Ramos (cell line): ENCODE measurements around the gene ACER1.
"Not testable (repeated sequence)": the region's sequence is repeated elsewhere in the genome, so short reads cannot be mapped to it uniquely, and the experiment has no call there.

ENCODE experiments used
- in situ Hi-C: fragments of 300-500 bp; cut with MboI; formaldehyde crosslinking; loops from one replicate; pipeline ENCODE4 v1.14.3; 2022; ENCODE audit warnings: low sequenced_read_pairs; ENCODE audit not compliant: unreplicated experiment

The ACER1 gene

GRCh38 chr19:6297202-6297601 lies 36.2 kb downstream of the ACER1 start:
- in situ Hi-C loops, result loop anchor here (5.0 kb wide), 1 partner anchor 130 kb away; no protein-coding TSS in a partner anchor

DNA sequence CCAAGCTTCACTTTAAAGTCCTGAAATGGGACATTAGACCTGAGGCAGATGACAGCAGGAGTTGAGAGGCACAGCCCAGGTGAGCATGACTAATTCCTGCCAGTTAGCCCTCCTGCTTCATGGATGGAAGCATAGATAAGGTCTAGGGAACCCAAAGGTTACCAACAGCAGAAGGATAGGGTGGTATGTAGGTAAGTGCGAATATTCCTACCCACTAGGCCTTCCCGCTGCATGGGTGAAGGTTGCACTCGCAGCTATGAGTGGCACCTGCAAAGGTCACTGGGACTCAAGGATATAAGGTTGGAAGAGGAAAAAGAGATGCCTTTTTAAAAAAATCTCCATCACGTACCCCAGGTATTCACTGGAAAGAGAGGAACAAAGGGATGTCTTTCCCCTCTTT lies 41.4 kb downstream of the ACER1 start:
- in situ Hi-C loops, result no loop called here

DNA sequence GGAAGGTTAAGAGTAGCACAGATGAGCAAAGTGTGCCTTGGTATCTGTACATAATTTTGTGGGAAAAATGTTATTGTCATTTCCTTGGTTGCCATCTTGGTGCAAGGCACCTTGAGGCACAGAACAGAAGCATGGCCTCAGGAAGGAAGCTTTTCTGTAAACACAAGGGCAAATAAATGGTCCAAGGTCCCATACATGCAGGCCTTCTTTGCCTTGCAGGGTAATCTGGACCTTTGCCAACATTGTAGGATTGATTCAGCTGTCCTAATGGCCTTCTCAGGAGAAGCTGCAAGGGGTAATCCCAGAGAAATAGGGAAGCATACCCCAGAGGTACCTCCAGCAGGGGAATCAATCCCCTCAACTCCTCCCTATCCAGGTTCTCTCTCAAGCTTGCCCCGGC lies 44.7 kb downstream of the ACER1 start:
- in situ Hi-C loops, result no loop called here

- in situ Hi-C loops, result no loop called here
These were observed 46.0 kb downstream of the ACER1 start for GRCh38 chr19:6287269-6287885.

- in situ Hi-C loops, result no loop called here
These were observed 46.7 kb downstream of the ACER1 start for GRCh38 chr19:6286676-6287075.

GRCh38 chr19:6282393-6282792 lies 51.0 kb downstream of the ACER1 start:
- in situ Hi-C loops, result not testable (repeated sequence)

DNA sequence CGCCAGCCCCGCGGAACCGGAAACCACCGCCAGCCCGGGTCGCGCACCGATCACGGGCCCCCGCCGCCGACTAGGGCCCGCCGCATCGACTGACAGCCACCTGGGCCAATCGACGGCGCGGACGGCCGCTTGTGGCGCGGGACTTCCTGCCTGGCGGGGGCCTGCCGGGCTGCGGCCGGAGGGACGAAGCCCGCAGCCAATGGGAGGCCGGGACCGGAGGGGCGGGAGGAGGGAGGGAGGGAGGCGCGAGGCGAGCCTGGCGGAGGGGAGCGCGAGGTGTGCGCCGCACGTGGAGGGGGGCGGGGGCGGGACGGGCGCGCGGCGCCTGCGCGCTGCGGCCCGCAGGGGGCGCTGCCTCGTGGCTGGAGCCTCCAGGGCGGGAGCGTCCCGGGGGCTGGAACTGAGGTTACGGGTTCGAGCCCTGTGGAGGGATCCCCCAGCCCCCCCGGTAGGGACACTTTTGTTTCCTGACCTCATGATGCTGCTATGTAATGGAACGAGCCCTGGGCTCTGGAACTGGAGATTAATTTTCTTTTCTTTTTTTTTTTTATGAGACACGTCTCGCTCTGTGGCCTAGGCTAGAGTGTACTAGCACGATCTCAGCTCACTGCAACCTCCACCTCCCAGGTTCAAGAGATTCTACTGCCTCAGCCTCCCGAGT lies 53.4 kb downstream of the ACER1 start, which contains the start of gene MLLT1:
Gene MLLT1 (minus strand): TSS at position 45 of the 661 bp plus-strand sequence. CDS start 191 bp downstream, outside the sequence.
- in situ Hi-C loops, result no loop called here

- in situ Hi-C loops, result no loop called here
These were observed 53.8 kb downstream of the ACER1 start for GRCh38 chr19:6279620-6279930.

GRCh38 chr19:6278740-6279619 lies 54.4 kb downstream of the ACER1 start:
- in situ Hi-C loops, result no loop called here

GRCh38 chr19:6278051-6278450 lies 55.4 kb downstream of the ACER1 start:
- in situ Hi-C loops, result no loop called here

GRCh38 chr19:6276447-6276846 lies 57.0 kb downstream of the ACER1 start:
- in situ Hi-C loops, result no loop called here

GRCh38 chr19:6275170-6275744 lies 58.2 kb downstream of the ACER1 start:
- in situ Hi-C loops, result no loop called here

GRCh38 chr19:6274756-6275155 lies 58.7 kb downstream of the ACER1 start:
- in situ Hi-C loops, result no loop called here

DNA sequence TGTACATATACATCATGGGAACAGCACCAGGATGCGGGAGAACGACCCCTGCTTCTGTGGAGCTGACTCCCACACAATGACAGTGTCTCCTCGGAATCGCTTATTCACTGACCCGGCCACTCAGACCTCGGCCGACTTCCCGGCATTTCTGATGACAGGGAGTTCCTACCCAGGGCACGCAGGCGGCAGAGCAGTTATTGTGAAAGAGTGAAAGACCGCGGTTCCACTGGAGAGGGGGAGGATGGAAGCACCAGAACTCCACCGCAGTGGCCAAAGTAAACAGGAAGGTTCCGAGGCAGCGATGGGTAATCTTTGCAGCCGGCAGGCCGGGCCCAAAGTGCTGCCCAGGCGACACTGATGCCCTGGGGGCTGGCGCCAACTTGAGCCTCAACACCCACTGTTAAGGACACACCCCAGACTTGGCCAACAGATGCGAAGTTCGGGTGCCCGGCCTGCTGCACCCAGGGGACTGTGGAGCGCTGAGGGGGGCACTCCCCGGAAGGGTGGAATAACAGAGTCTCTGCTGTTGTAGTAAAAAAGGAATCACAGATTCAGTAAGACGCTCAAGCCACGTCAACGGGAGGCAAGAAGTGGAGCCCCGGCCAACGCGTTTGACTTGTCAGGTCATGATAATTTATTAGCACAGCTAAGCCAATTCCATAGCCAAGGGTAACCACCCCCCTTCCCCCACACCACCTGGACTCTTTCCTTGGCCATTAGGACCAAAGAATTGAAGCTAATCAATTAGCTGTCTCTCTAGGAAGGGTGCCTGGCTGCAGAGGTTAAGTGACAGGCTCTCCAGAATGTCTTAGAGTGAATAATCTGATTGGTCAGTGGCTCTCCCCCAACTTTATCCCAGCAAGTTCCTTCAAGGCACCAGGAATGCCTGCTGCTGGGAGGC lies 59.5 kb downstream of the ACER1 start:
- in situ Hi-C loops, result no loop called here

DNA sequence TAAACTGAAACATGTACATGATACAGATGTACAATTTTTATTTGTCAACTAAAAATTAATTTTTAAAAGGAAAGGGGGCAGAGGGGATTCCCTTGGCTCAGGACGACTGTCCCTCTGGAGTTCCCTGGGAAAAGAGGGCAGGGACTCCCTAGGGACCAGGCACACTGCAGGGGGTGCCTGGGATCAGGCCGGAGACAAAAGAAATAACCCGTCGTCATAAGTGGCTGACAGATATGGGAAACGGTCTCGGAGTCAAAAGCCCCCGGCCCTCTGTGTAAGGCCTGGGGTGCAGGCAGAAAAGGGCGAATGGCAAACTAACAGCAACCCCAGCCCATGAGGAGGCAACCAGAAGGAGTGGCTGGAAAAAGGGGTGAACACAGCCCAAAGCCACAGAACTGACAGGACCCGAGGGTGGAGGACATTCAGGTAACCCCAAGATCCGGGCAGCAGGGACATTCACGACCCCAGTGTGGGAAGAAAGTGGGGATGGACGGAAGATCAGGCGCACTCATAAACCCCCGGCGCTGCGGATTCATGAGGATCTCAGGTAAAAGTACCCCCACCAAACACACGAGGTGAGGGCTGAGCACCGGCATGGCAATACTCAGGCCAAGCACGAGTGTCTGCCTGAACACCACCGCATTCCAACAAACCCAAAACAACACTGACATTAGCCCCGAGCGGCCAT lies 60.4 kb downstream of the ACER1 start:
- in situ Hi-C loops, result no loop called here

DNA sequence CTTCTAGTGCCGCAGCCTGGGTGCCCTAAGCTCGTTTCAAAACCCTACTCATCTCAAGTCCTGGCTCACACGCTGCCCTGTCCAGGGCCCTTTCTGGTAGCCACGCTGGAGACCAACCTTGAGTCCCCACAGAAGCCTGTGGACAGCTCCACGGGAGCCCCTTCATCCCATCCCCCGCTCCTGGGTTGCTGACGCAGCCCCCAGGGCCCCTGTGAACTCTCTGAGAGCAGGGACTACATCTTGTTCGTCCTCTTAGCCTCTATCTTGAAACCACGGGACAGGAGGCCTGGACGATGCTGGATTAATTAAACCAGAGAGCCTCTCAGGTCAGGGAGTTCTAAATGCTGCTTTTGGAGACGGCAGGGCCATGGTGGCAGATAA lies 61.0 kb downstream of the ACER1 start:
- in situ Hi-C loops, result no loop called here

DNA sequence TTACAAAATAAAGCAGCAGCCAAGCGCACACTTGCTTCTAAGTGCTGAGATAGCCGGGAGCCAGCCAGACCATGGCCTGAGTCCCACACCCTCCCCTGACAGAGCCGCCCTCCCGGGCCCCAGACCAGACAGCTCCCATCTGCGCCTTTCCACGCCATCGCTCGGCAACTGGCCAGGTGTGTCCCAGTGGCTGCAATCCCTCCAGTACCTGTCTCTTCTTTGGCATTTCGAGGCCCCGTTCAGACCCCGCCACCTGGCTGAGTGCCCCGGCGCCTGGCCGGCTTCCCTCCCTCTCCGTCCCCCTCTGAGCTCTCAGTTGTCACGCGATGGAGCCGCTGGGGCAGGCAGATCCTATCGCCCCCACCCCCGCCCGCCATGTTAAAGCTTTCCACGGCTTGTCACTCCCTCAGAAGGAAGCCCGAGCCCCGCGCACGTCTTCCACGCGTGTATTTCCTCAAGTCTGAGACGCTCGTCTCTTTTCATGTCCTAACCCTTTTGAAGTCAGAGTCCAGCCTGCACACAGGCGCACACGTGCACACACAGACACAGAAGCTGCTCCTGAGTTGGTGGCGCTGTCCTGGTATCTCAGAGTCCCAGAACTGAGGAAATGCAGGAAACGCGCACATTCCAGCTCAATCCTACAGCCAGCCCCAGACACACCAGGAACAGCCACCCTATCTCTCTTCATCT lies 61.5 kb downstream of the ACER1 start:
- in situ Hi-C loops, result no loop called here

- in situ Hi-C loops, result no loop called here
These were observed 62.2 kb downstream of the ACER1 start for GRCh38 chr19:6271251-6271650.

DNA sequence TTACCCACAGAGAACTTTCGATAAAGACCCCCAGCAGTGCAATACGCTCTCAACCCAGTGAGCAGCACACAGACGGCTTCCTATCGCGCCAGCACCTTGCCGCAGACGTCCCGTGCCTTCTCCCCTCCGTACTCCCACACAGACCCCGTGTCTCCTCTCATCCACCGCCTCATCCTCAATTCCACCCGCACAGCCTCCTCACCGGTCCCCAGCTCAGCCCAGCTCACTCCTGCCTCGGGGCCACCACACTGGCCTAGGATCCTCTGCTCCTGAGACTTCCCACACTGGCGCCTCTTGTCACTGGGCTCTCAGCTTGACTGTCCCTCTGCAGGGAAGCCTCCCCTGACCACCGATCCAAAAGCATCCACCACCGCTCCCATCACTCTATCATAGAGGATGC lies 62.6 kb downstream of the ACER1 start:
- in situ Hi-C loops, result no loop called here
